Measurements from ENCODE around the gene PRSS48.

PRSS48 gene

DNA sequence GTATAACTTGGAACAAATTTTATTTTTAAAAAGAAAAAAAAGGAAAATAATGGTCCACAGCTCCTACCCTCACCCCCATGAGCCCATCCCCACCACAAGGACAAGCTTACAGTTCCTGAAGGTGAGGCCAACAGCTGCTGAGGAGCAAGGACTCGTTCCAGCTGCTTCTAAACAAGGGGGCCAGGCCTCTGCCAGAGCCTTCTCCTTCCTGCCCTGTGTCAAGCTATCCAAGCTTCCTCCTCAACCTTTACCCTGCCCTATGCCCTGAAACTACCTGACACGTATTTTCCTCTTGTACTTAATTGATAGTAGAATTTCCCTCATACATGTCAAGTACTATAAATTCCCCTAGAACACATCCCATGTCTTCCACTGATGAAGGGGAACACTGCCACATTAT lies 39.7 kb downstream of the PRSS48 start:
- Histone ChIP-seq H4K20me1 (ENCODE audit: insufficient read depth, low read length, poor library complexity, severe bottlenecking) (no peaks in the 10 kb centered on the region), H2AFZ (ENCODE audit: low read length) (no peak overlapping the region), H3K9me2 (replicated peaks; ENCODE audit: low read depth, low read length) (no peaks in the 10 kb centered on the region), H3K4me1 (ENCODE audit: insufficient read depth, low read length, poor library complexity, severe bottlenecking) (peaks cover 4% of the 10 kb centered on the region), H3K79me2 (ENCODE audit: insufficient read depth, low read length) (no peaks in the 10 kb centered on the region), H3K9ac (ENCODE audit: low read depth, low read length, poor library complexity, severe bottlenecking) (no peak overlapping the region), H3K27me3 (ENCODE audit: insufficient read depth, low read length, poor library complexity, severe bottlenecking) (no peaks in the 10 kb centered on the region), H3K4me2 (ENCODE audit: low read depth, low read length, poor library complexity, severe bottlenecking) (no peak overlapping the region), H3K4me3 (ENCODE audit: low read length, poor library complexity, severe bottlenecking) (no peak overlapping the region), H3K36me3 (ENCODE audit: insufficient read depth, low read length) (no peaks in the 10 kb centered on the region), H3K9me3 (ENCODE audit: insufficient read depth, low read depth, low read length) (no peaks in the 10 kb centered on the region), H3F3A (ENCODE audit: low read depth) (no peaks in the 10 kb centered on the region)
- TF ChIP-seq EZH2phosphoT487 (IDR thresholded peaks at IDR 0.05; ENCODE audit: borderline replicate concordance), result no peak
- TF ChIP-seq, protein P1, sequence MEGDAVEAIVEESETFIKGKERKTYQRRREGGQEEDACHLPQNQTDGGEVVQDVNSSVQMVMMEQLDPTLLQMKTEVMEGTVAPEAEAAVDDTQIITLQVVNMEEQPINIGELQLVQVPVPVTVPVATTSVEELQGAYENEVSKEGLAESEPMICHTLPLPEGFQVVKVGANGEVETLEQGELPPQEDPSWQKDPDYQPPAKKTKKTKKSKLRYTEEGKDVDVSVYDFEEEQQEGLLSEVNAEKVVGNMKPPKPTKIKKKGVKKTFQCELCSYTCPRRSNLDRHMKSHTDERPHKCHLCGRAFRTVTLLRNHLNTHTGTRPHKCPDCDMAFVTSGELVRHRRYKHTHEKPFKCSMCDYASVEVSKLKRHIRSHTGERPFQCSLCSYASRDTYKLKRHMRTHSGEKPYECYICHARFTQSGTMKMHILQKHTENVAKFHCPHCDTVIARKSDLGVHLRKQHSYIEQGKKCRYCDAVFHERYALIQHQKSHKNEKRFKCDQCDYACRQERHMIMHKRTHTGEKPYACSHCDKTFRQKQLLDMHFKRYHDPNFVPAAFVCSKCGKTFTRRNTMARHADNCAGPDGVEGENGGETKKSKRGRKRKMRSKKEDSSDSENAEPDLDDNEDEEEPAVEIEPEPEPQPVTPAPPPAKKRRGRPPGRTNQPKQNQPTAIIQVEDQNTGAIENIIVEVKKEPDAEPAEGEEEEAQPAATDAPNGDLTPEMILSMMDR (conservative IDR thresholded peaks at IDR 0.05; ENCODE audit: low read length), result no peak

DNA sequence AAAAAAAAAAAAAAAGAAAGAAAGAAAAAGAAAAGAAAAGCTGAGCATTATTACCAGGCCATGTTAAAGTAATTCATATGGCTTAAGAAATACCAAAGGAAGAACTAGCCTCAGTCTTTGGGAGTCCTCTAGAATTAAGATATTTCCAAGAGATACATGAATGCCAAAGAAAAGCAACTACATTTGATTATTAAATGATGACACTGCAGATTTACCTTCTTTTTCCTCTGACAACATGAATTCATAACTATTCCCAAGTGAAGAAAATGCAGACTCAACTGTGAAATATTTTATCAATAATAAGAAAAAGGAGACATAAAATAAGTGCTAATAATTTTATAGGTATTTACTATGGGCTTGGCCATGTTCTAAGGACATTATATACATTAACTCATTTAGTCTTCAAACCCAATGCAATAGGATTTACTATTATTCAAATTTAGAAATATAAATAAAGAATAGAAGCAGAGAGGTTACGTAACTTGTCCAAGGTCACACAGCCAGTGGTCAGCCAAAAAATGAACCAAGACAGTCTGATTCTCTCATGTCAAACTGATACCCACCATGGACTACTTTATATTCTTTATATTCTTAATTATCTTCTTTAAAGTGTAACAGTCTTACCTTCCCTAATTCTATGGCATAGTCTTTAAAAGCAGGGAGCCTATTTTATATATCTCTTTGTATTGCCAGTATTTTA lies 41.5 kb downstream of the PRSS48 start:
- H3K27me3 ChIP-seq (ENCODE audit: insufficient read depth, low read length, poor library complexity, severe bottlenecking), result no peaks in the 10 kb centered on the region
- H3K9ac ChIP-seq (ENCODE audit: low read depth, low read length, poor library complexity, severe bottlenecking), result no peak overlapping the region
- no peak overlapping the region for H3K4me2 ChIP-seq (ENCODE audit: low read depth, low read length, poor library complexity, severe bottlenecking)
- no peaks in the 10 kb centered on the region for H3K79me2 ChIP-seq (ENCODE audit: insufficient read depth, low read length)
- no peaks in the 10 kb centered on the region for H3F3A ChIP-seq (ENCODE audit: low read depth)
- H2AFZ ChIP-seq (ENCODE audit: low read length), result no peak overlapping the region
- TF ChIP-seq, protein P1 (conservative IDR thresholded peaks at IDR 0.05; ENCODE audit: low read length), result no peak
- no peak for TF ChIP-seq EZH2phosphoT487 (IDR thresholded peaks at IDR 0.05; ENCODE audit: borderline replicate concordance)
- H3K9me2 ChIP-seq (replicated peaks; ENCODE audit: low read depth, low read length), result no peaks in the 10 kb centered on the region
- peaks cover 4% of the 10 kb centered on the region for H3K4me1 ChIP-seq (ENCODE audit: insufficient read depth, low read length, poor library complexity, severe bottlenecking)
- no peaks in the 10 kb centered on the region for H3K36me3 ChIP-seq (ENCODE audit: insufficient read depth, low read length)
- H3K4me3 ChIP-seq (ENCODE audit: low read length, poor library complexity, severe bottlenecking), result no peak overlapping the region
- no peaks in the 10 kb centered on the region for H3K9me3 ChIP-seq (ENCODE audit: insufficient read depth, low read depth, low read length)
- no peaks in the 10 kb centered on the region for H4K20me1 ChIP-seq (ENCODE audit: insufficient read depth, low read length, poor library complexity, severe bottlenecking)

DNA sequence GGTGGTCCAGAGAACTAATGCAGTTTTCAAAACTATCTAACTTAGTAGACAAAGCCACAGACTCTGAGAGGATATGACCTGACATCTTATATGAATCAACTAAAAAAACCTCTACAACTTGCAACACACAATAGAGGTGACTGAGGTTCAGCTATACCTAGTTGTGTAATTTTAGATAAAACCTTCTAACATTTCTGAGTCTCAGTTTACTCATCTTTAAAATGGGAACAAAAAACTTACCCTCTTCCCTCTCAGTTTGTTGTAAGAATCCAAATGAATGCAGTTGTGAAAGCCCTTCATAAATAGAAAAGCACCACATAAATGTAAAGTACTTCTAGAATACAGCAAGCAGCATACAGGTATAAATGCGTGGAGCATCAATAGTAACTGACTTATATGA lies 42.5 kb downstream of the PRSS48 start:
- Histone ChIP-seq H4K20me1 (ENCODE audit: insufficient read depth, low read length, poor library complexity, severe bottlenecking) (no peaks in the 10 kb centered on the region), H3K4me2 (ENCODE audit: low read depth, low read length, poor library complexity, severe bottlenecking) (no peak overlapping the region), H3K36me3 (ENCODE audit: insufficient read depth, low read length) (no peaks in the 10 kb centered on the region), H3K4me3 (ENCODE audit: low read length, poor library complexity, severe bottlenecking) (no peak overlapping the region), H3K4me1 (ENCODE audit: insufficient read depth, low read length, poor library complexity, severe bottlenecking) (no peaks in the 10 kb centered on the region), H3K79me2 (ENCODE audit: insufficient read depth, low read length) (no peaks in the 10 kb centered on the region), H2AFZ (ENCODE audit: low read length) (no peak overlapping the region), H3K9me2 (replicated peaks; ENCODE audit: low read depth, low read length) (no peaks in the 10 kb centered on the region), H3K9me3 (ENCODE audit: insufficient read depth, low read depth, low read length) (no peaks in the 10 kb centered on the region), H3F3A (ENCODE audit: low read depth) (no peaks in the 10 kb centered on the region), H3K9ac (ENCODE audit: low read depth, low read length, poor library complexity, severe bottlenecking) (no peak overlapping the region), H3K27me3 (ENCODE audit: insufficient read depth, low read length, poor library complexity, severe bottlenecking) (no peaks in the 10 kb centered on the region)
- TF ChIP-seq, protein P1 (conservative IDR thresholded peaks at IDR 0.05; ENCODE audit: low read length), result no peak
- TF ChIP-seq EZH2phosphoT487 (IDR thresholded peaks at IDR 0.05; ENCODE audit: borderline replicate concordance), result no peak
